GM19240 (cell line): ENCODE results near the gene DOCK10.

Source experiments
- DNase-seq: peaks from one replicate; pipeline ENCODE4 v3.0.0; 2011; ENCODE audit warnings: low spot score; ENCODE audit not compliant: insufficient read length

DOCK10 gene

DNA sequence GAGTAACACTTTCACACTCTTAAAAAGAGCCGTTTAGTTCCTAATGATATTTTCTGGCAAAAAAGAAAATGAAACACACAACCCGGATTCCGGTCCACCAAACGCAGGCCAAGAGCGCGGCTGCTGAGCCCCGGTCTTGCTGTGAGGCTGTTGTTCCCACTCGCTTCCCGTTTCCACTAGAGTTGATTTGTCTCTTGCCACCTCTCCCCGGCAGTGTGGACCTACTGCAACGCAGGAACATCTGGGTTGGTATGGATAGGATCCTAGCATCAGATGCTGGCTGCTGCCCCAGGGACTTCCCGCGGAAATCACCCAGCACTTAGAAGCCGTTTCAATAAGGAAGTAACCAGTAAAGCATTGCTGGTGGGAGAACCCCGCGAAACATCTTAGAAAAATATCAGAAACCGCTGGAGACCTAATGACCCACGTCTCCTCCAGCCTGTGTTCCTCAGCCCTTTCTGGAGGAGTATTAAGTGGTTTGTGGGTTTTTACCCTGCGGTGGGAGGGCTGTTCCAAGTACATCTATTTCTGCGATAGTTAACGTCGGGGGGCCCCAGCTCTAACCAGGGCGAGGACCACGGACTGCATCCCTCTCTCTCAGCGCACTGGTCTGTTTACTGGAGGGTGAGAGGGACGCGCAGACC is 939 bp downstream of the DOCK10 start:
- DNase-seq: no peak

DNA sequence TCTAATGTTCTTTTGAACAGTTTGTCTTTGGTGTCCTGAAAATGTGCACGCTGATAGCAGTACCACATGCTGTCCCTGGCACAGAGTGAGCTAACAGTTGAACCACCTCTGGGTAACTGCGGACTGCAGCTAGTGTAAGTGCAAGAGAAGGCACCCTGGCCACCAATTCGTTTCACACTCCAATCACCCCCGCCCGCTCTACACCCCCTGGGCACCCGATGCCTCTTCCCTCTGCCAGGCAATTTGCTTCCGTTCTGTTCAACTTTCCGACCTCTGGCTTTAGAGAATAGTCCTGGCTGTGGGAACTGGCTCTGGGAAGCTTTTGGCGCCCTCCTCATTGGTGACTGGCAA is 1.4 kb downstream of the DOCK10 start:
- DNase-seq: no peak

GRCh38 chr2:225040142-225040541 is 2.1 kb downstream of the DOCK10 start:
- no peak for DNase-seq

DNA sequence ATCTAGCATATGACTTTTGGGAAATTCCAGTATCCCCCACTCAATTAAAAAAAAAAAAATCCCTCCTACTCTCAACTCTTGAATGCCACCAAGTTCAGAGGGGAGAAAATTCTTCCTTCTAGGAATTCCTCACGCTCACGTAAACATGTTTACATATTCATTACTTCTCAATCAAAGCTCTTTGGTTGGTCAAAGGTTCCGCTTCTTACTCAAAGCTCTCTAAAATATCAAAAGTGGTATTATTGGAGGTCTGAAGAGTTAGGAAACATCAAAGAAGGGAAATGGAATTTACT is 4.1 kb downstream of the DOCK10 start:
- DNase-seq: no peak

DNA sequence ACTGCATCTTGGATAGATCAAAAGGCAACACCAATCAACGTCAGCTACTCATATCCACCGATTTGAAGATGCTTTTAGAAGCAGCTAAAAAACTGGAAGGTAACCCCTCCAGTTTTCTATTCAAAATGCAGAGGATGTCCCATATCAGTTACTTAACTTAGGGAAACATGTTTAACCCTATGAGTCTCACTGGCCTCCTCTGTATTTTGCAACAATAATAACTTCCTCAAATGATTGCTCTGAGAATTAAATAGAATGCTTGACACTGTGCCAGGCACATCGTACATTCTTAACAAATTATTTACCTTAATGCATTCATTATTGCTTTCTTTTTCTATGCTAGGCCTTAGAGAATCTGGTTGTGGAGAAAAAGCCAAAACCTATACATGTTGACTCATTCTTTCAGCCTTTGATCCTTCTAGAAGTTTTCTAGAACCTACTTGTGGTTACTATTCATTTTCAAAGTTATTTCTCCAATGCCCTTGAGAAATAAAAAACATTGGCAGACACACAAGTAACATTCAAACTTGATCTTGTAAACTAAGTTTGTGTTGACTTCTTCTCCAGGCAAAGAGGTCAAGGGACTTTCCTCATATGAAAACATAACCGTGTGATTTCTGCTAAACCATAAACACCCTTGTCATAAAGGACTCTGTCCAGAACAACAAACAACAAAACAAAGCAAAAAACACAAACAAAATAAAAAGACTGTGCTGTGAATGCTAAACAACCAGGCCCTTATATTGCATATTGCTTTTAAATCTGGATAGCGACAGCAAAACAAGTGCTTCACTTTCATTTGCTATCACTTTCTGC is 4.6 kb downstream of the DOCK10 start:
- DNase-seq: no peak

- no peak for DNase-seq
Measured at GRCh38 chr2:225036431-225036830, 5.8 kb downstream of the DOCK10 start.

DNA sequence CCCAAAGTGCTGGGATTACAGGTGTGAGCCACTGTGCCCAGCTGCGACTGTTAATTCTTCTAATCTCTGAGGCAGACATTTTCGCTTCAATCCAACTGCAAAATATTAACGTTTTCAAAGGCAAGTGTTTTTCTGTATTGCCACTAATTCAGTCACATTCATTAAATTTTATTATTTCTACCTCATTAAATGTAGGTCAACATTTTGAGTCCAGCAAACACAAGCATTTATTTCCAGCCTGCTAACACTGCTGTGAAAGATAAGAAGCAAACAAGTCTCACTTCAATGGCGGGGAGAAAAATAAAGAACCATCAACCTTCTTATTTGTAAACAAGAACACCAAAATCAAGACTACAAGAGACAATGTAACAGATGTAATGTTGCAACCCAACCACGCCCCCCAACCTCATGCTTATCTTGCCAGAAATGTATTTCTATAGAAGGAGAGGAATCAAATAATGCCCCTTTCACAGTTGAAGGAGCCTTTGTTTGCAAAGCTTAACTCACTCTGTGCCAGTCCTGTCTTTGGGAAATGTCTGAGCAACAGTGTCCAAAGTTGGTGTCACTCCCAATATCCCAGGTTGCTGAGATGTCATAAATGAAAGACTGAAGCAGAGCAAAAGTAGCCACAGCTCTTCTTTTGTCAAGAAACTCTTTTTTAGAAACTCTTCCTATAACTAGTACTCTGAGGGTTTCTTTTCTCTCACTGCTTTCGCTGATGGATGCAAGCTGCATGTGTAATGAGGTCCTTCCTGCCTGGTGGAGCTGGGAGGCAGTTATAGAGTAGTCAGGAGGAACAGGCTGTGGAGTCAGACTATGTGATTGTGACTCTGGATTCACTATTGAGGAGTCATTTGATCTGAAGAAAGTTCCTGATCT is 8.6 kb downstream of the DOCK10 start:
- DNase-seq: no peak

DNA sequence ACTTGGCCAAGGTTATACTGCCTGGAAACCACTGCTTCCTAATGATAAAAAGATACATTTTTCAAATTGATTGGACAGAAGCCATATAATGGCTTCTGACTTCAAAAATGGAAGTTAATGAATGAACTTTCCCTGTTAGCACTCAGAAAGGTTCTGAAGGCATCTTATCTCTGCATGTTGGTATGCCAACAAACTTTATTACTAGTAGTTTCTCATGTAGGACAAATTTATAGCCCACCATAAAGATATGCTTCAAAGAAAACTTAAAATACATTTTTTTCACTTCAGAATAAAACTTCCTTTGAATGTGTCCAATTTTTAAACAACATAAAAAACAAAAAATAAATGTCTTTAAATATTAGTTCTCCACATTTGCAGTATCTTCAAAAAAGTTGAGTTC is 10.0 kb downstream of the DOCK10 start:
- DNase-seq: no peak

- DNase-seq: no peak
Measured at GRCh38 chr2:225031599-225031998, 10.7 kb downstream of the DOCK10 start.

GRCh38 chr2:225030893-225031292 is 11.4 kb downstream of the DOCK10 start:
- DNase-seq: no peak

- DNase-seq: no peak
Measured at GRCh38 chr2:225030203-225030602, 12.1 kb downstream of the DOCK10 start.

DNA sequence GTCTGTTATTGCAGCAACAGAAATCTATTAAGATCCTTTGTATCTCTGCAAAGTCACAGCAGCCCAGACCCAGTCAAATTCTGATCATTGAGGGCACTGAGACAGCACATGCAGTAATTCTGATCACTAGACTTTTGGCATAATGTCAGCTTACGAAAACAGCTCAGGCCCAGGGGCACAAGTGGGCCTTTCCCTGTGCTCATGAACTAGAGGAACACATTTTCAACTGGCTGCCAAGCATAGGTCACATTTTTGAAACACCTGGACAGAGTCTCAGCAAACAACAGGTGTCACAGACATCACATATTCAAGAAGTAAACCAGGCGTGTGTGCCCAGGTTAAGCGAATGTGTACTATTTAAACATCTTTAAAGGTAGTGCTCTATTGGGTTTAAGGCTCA is 13.7 kb downstream of the DOCK10 start:
- DNase-seq: no peak

DNA sequence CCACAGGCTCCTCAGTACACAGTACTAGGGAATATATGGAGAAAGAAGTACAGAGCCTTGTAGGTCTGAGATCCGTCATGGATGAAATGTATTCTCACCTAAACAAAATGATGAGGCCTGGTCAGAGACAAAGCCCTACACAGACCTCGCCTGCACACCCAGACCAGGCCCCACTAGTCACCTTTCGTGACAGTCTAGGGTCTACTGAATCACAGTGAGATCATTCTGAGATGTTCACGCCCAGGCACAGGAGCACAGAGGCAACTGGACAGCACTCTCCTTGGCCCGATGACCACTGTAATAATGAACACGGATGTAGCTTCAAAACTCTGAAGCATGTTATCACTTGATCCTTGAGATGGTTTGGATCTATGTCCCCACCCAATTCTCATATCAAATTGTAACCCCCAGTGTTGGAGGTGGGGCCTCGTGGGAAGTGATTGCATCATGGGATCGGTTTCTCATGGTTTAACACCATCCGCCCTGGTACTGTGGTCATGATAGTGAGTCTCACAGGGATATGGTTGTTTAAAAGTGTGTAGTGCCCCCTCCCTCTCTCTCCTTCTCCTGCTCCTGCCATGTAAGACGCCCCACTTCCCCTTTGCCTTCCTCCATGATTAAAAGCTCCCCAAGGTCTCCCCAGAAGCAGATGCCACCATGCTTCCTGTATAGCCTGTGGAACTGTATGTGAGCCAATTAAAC is 15.1 kb downstream of the DOCK10 start:
- no peak for DNase-seq

DNA sequence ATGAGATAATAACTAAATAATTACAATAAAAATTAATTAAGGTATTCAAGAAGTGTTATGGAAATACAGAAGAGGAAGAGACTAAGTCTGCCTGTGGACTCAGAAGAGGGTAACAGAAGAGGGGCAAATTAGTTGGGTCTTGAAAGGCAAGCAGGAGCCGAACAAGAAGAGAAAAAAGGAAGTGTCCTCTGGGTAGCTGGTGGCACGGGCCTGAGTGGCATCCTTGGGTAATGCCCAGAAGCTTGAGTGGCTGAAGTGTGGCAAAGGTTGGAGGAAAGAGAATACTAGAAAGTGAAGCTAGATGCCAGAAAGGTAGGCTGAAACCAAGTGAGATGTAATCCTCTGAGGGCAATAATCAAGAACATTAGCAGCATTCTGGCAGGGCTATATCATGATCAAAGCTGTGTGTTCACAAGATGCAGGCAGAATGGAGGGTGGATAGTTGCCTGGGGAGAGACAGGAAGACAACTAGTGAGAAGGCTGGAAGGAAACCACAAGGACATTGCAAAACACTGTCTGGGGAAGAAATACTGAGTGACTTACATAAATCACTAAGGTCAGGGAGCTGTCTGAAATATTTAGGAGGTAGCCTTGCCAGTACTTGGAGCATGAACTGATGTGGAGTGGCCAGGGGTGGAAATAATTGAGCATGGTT is 16.2 kb downstream of the DOCK10 start:
- no peak for DNase-seq

DNA sequence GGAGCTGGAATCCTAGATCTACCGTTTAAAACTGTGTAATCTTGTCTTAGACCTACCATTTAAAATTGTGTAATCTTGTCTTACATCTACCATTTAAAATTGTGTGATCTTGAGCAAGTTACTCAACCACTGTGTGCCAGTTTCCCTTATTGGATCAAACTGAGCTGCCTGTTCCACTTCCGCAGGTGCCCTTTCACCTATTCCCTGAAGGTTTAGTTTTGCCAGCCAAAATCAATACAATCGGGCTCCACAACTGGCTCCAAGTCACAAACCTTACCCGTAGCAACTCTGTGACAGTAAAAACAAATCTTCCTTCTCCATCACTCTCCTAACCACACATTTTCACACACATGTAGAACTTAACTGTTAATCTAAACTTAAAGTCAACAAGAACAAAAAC is 20.1 kb downstream of the DOCK10 start:
- DNase-seq: no peak

- DNase-seq: no peak
Measured at GRCh38 chr2:225020168-225020849, 22.0 kb downstream of the DOCK10 start.

- DNase-seq: no peak
Measured at GRCh38 chr2:225019105-225019504, 23.2 kb downstream of the DOCK10 start.

DNA sequence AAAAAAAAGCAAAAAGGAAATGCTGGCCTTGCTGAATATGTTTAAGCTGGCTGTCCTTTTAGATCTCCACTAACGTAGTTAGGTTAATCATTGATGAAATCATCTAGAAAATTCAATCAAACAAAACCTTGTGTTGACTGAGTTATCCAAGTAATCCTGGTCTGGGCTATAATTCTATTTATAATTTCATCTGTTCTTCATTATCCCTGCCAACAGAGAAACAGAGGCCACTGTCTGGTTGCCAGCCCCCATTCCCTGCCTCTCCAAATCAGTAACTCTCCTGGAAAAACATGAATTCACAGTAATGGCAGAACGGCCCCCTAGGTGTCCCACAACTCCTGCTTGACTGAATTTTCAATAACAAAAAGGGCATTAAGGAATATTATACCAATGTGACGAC is 24.6 kb downstream of the DOCK10 start:
- no peak for DNase-seq

GRCh38 chr2:225017098-225017685 is 25.1 kb downstream of the DOCK10 start:
- no peak for DNase-seq
